Measurements from ENCODE around the gene GAN.

Gene GAN

GRCh38 chr16:81314603-81315270 is at the start of gene GAN:
GAN (plus strand) TSS chr16:81314962; CDS start chr16:81315114, 152 bp downstream.
- peak; percentile 90 to 92 for DNase-seq

- no peak for DNase-seq
These were observed 49.7 kb upstream of the GAN start for GRCh38 chr16:81265052-81265451.

- DNase-seq = peak; percentile 10 to 20
These were observed 48.9 kb upstream of the GAN start for GRCh38 chr16:81265658-81266451.

- DNase-seq = no peak
These were observed 48.1 kb upstream of the GAN start for GRCh38 chr16:81266680-81267095.

GRCh38 chr16:81268509-81268908 is 46.3 kb upstream of the GAN start:
- no peak for DNase-seq

GRCh38 chr16:81273223-81273950 is 41.4 kb upstream of the GAN start:
- peak; percentile 4 to 32 for DNase-seq

- DNase-seq = no peak
These were observed 39.7 kb upstream of the GAN start for GRCh38 chr16:81275064-81275532.

GRCh38 chr16:81275795-81276194 is 39.0 kb upstream of the GAN start:
- DNase-seq = no peak

GRCh38 chr16:81276323-81276722 is 38.4 kb upstream of the GAN start:
- DNase-seq = peak; percentile 42 to 44

GRCh38 chr16:81277541-81278080 is 37.2 kb upstream of the GAN start:
- DNase-seq = no peak

GRCh38 chr16:81278526-81278925 is 36.2 kb upstream of the GAN start:
- no peak for DNase-seq

- no peak for DNase-seq
These were observed 35.4 kb upstream of the GAN start for GRCh38 chr16:81279392-81279791.

- no peak for DNase-seq
These were observed 34.4 kb upstream of the GAN start for GRCh38 chr16:81280393-81280792.

GRCh38 chr16:81283044-81283443 is 31.7 kb upstream of the GAN start:
- DNase-seq = no peak

- DNase-seq = no peak
These were observed 29.7 kb upstream of the GAN start for GRCh38 chr16:81284995-81285600.

- DNase-seq = no peak
These were observed 28.6 kb upstream of the GAN start for GRCh38 chr16:81286190-81286589.

- no peak for DNase-seq
These were observed 23.6 kb upstream of the GAN start for GRCh38 chr16:81291117-81291516.

- DNase-seq = no peak
These were observed 21.8 kb upstream of the GAN start for GRCh38 chr16:81292936-81293335.

- no peak for DNase-seq
These were observed 20.6 kb upstream of the GAN start for GRCh38 chr16:81293909-81294802.

- no peak for DNase-seq
These were observed 18.1 kb upstream of the GAN start for GRCh38 chr16:81296631-81297030.

- no peak for DNase-seq
These were observed 7.0 kb upstream of the GAN start for GRCh38 chr16:81307770-81308169.

Data from hippocampal formation (tissue), 2 donors.